HepG2 (cell line): ENCODE results near the gene SLC36A3. TPM values are rescaled to one million over a fixed set of nuclear protein-coding genes. Genes with fewer than 3 reads are reported as not detected.
A peak's percentile ranks its signal among the peaks of the same experiment; 100 is the strongest.

ENCODE experiments used
- GTF2F1 ChIP-seq: fragments of 150-350 bp; IDR thresholded peaks from 2 replicates; pipeline ENCODE4 v1.6.1; 2014; ENCODE audit warnings: low read length
- HOXA3 ChIP-seq: sonication (generic); formaldehyde crosslinking; IDR thresholded peaks from 2 replicates; pipeline ENCODE4 v1.5.0; 2020; ENCODE audit warnings: missing genetic modification reagents
- HOXA7 ChIP-seq: sonication (generic); formaldehyde crosslinking; IDR thresholded peaks from 2 replicates; pipeline ENCODE4 v1.8.1; 2022; ENCODE audit warnings: mild to moderate bottlenecking, missing genetic modification reagents, moderate library complexity
- HOXA9 ChIP-seq: sonication (generic); formaldehyde crosslinking; IDR thresholded peaks from 2 replicates; pipeline ENCODE4 v1.8.1; 2022; ENCODE audit warnings: missing genetic modification reagents, mild to moderate bottlenecking, moderate library complexity, borderline replicate concordance
- NFIC ChIP-seq: IDR thresholded peaks from 2 replicates; pipeline ENCODE4 v1.6.1; 2012; ENCODE audit warnings: mild to moderate bottlenecking, low read length, inconsistent platforms
- NR2C2 ChIP-seq: sonication (generic); formaldehyde crosslinking; IDR thresholded peaks from 2 replicates; pipeline ENCODE4 v1.4.0; 2020; ENCODE audit warnings: missing genetic modification reagents, mild to moderate bottlenecking, moderate library complexity, borderline replicate concordance
- PAF1 ChIP-seq: IDR thresholded peaks from 2 replicates; pipeline ENCODE4 v1.6.1; 2016; ENCODE audit warnings: missing genetic modification reagents, missing compliant biosample characterization
- POGZ ChIP-seq: sonication (generic); formaldehyde crosslinking; IDR thresholded peaks from 2 replicates; pipeline ENCODE4 v1.4.0; 2020; ENCODE audit warnings: mild to moderate bottlenecking, missing genetic modification reagents
- RFX1 ChIP-seq: fragments of 450-650 bp; IDR thresholded peaks from 2 replicates; pipeline ENCODE4 v1.6.1; 2017
- STAT5B ChIP-seq: sonication (generic); formaldehyde crosslinking; IDR thresholded peaks from 2 replicates; pipeline ENCODE4 v1.4.0; 2020; ENCODE audit warnings: missing genetic modification reagents
- TBP ChIP-seq: sonication (generic); formaldehyde crosslinking; IDR thresholded peaks from 2 replicates; pipeline ENCODE4 v1.5.0; 2020; ENCODE audit warnings: missing genetic modification reagents
- THYN1 ChIP-seq: sonication (generic); formaldehyde crosslinking; IDR thresholded peaks from 2 replicates; pipeline ENCODE4 v1.8.1; 2023; ENCODE audit warnings: low read depth, mild to moderate bottlenecking, moderate library complexity, missing genetic modification reagents, borderline replicate concordance
- TMF1 ChIP-seq: sonication (generic); formaldehyde crosslinking; IDR thresholded peaks from 2 replicates; pipeline ENCODE4 v1.8.1; 2022; ENCODE audit warnings: low read depth, missing genetic modification reagents
- ZBTB20 ChIP-seq: sonication (generic); formaldehyde crosslinking; IDR thresholded peaks from 2 replicates; pipeline ENCODE4 v1.8.1; 2023; ENCODE audit warnings: missing genetic modification reagents, low read depth, mild to moderate bottlenecking, borderline replicate concordance
- ZFP1 ChIP-seq: IDR thresholded peaks from 2 replicates; pipeline ENCODE4 v1.6.1; 2016
- ZNF10 ChIP-seq: sonication (generic); formaldehyde crosslinking; IDR thresholded peaks from 2 replicates; pipeline ENCODE4 v1.4.0; 2020; ENCODE audit warnings: mild to moderate bottlenecking, low read depth, missing genetic modification reagents, borderline replicate concordance
- ZNF232 ChIP-seq: sonication (generic); formaldehyde crosslinking; IDR thresholded peaks from 2 replicates; pipeline ENCODE4 v1.4.0; 2020; ENCODE audit warnings: missing genetic modification reagents, borderline replicate concordance
- ZNF264 ChIP-seq: sonication (generic); formaldehyde crosslinking; IDR thresholded peaks from 2 replicates; pipeline ENCODE4 v1.4.0; 2020; ENCODE audit warnings: missing genetic modification reagents
- ZNF333 ChIP-seq: sonication (generic); formaldehyde crosslinking; IDR thresholded peaks from 2 replicates; pipeline ENCODE4 v1.4.0; 2020; ENCODE audit warnings: mild to moderate bottlenecking, missing genetic modification reagents, borderline replicate concordance
- ZNF556 ChIP-seq: sonication (generic); formaldehyde crosslinking; IDR thresholded peaks from 2 replicates; pipeline ENCODE4 v1.4.0; 2020; ENCODE audit warnings: mild to moderate bottlenecking, missing genetic modification reagents, borderline replicate concordance
- ZNF577 ChIP-seq: sonication (generic); formaldehyde crosslinking; IDR thresholded peaks from 2 replicates; pipeline ENCODE4 v1.4.0; 2020; ENCODE audit warnings: mild to moderate bottlenecking, low read depth, missing genetic modification reagents, borderline replicate concordance
- polyA plus RNA-seq, 8 experiments: library from polyadenylated mRNA; depleted of rRNA in 3 of 8; stranded (reverse) in 7 of 8; unstranded in 1 of 8; fragments of >200 nt; fragmentation: Illumina TruSeq in 4 of 8; extraction: Trizol in 4 of 8; gene quantifications; 2 replicates each; pipeline versions ENCODE4 v1.2.1 to v1.2.3, GENCODE V29; 2011 to 2016; ENCODE audit warnings: low read depth in 4 of 8, missing spikeins in 1 of 8, mixed read lengths in 1 of 8; ENCODE audit not compliant: insufficient read depth in 1 of 8
- total RNA-seq, 5 experiments: library from RNA; depleted of rRNA; stranded (reverse); fragments of >200 nt; fragmentation: Illumina TruSeq; extraction: Trizol; gene quantifications; 2 replicates each; pipeline ENCODE4 v1.2.3, GENCODE V29; 2016; ENCODE audit warnings: low read depth in 1 of 5
- TF ChIP-seq, protein P1 (sequence below): sonication (generic); formaldehyde crosslinking; IDR thresholded peaks from 2 replicates; pipeline ENCODE4 v1.4.0; 2020; ENCODE audit warnings: missing genetic modification reagents
- TF ChIP-seq, protein P2 (sequence below): IDR thresholded peaks from 2 replicates; pipeline ENCODE4 v1.6.1; 2012; ENCODE audit warnings: inconsistent platforms
- TF ChIP-seq, protein P3 (sequence below): sonication (generic); formaldehyde crosslinking; IDR thresholded peaks from 2 replicates; pipeline ENCODE4 v1.4.0; 2020; ENCODE audit warnings: missing genetic modification reagents, mild to moderate bottlenecking, borderline replicate concordance
- TF ChIP-seq, protein P4 (sequence below): sonication (generic); formaldehyde crosslinking; IDR thresholded peaks from 2 replicates; pipeline ENCODE4 v1.5.0; 2020; ENCODE audit warnings: missing genetic modification reagents, mild to moderate bottlenecking, borderline replicate concordance

SLC36A3 gene
- total and polyA plus RNA-seq, 2 of the 13 experiments (the other 11 are each of a cell fraction or from before 2014, with no cell fraction given): not detected

DNA sequence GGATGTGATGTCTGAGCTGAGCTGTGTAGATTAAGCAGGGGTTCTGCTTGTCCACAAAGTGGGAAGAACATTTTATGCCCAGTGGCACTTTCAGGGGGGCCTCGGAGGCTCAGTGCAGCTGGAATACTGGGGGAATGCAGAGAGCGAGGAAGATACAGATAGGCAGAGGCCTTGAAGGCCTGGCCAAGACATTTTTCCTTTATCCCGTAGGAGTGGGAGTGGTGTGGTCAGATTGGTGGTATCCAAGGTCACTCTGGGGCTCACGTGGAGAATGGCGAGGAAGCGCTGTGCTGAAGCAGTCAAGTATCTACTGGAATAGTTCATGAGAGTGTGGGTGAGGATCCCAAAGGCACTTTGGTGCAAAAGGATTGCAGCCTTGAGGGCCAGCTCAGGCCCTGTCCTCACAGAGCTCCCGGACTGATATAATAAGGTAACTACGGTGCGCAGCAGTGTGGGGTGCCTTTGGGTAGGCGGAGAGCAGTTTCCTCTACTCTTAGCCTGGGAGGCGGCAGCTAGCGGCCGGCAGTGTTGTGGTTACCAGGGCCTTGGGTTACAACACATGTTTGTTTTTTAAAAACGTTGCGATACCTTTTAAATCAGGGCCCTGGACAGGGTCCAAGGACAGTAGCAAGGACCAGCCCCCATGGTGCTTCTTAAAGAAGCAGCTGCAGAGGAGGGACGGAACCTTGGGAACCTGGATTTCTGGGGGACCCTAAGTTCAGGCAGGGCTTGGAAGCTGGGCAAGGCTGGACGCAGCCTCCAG is 68.9 kb downstream of the SLC36A3 start (continued):
- no peak for TF ChIP-seq ZNF556
- TF ChIP-seq, protein P1, sequence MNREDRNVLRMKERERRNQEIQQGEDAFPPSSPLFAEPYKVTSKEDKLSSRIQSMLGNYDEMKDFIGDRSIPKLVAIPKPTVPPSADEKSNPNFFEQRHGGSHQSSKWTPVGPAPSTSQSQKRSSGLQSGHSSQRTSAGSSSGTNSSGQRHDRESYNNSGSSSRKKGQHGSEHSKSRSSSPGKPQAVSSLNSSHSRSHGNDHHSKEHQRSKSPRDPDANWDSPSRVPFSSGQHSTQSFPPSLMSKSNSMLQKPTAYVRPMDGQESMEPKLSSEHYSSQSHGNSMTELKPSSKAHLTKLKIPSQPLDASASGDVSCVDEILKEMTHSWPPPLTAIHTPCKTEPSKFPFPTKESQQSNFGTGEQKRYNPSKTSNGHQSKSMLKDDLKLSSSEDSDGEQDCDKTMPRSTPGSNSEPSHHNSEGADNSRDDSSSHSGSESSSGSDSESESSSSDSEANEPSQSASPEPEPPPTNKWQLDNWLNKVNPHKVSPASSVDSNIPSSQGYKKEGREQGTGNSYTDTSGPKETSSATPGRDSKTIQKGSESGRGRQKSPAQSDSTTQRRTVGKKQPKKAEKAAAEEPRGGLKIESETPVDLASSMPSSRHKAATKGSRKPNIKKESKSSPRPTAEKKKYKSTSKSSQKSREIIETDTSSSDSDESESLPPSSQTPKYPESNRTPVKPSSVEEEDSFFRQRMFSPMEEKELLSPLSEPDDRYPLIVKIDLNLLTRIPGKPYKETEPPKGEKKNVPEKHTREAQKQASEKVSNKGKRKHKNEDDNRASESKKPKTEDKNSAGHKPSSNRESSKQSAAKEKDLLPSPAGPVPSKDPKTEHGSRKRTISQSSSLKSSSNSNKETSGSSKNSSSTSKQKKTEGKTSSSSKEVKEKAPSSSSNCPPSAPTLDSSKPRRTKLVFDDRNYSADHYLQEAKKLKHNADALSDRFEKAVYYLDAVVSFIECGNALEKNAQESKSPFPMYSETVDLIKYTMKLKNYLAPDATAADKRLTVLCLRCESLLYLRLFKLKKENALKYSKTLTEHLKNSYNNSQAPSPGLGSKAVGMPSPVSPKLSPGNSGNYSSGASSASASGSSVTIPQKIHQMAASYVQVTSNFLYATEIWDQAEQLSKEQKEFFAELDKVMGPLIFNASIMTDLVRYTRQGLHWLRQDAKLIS (CRISPR knock-in tag): no peak
- 0 out of 2 replicates have a peak, but pooled peaks have one; percentile 35 for TF ChIP-seq ZNF232 (CRISPR knock-in tag)
- no peak for TF ChIP-seq TBP (CRISPR knock-in tag)
- TF ChIP-seq ZBTB20 (CRISPR knock-in tag): no peak
- TF ChIP-seq, protein P2, sequence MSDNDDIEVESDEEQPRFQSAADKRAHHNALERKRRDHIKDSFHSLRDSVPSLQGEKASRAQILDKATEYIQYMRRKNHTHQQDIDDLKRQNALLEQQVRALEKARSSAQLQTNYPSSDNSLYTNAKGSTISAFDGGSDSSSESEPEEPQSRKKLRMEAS: 0 out of 2 replicates have a peak, but pooled peaks have one; percentile 33
- TF ChIP-seq HOXA3: peak; percentile 63
- no peak for TF ChIP-seq THYN1 (CRISPR knock-in tag)
- no peak for TF ChIP-seq GTF2F1
- no peak for TF ChIP-seq ZNF577 (CRISPR knock-in tag)
- TF ChIP-seq STAT5B (CRISPR knock-in tag): no peak
- TF ChIP-seq, protein P3, sequence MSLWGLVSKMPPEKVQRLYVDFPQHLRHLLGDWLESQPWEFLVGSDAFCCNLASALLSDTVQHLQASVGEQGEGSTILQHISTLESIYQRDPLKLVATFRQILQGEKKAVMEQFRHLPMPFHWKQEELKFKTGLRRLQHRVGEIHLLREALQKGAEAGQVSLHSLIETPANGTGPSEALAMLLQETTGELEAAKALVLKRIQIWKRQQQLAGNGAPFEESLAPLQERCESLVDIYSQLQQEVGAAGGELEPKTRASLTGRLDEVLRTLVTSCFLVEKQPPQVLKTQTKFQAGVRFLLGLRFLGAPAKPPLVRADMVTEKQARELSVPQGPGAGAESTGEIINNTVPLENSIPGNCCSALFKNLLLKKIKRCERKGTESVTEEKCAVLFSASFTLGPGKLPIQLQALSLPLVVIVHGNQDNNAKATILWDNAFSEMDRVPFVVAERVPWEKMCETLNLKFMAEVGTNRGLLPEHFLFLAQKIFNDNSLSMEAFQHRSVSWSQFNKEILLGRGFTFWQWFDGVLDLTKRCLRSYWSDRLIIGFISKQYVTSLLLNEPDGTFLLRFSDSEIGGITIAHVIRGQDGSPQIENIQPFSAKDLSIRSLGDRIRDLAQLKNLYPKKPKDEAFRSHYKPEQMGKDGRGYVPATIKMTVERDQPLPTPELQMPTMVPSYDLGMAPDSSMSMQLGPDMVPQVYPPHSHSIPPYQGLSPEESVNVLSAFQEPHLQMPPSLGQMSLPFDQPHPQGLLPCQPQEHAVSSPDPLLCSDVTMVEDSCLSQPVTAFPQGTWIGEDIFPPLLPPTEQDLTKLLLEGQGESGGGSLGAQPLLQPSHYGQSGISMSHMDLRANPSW (CRISPR knock-in tag): no peak
- TF ChIP-seq TMF1 (CRISPR knock-in tag): no peak
- TF ChIP-seq ZNF10: no peak
- TF ChIP-seq NFIC: no peak; the same call in 1 of the 2 replicates
- TF ChIP-seq NR2C2 (CRISPR knock-in tag): peak; percentile 48; the same call in 1 of the 2 replicates
- TF ChIP-seq, protein P4, sequence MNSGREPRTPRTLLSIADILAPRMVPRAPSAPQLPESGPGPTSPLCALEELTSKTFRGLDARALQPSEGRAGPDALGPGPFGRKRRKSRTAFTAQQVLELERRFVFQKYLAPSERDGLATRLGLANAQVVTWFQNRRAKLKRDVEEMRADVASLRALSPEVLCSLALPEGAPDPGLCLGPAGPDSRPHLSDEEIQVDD (CRISPR knock-in tag): no peak
- no peak for TF ChIP-seq POGZ (CRISPR knock-in tag)
- no peak for TF ChIP-seq ZFP1 (CRISPR knock-in tag)
- TF ChIP-seq PAF1: no peak
- no peak for TF ChIP-seq HOXA9 (CRISPR knock-in tag)
- peak; percentile 71 for TF ChIP-seq ZNF264
- TF ChIP-seq ZNF333: no peak
- TF ChIP-seq HOXA7 (CRISPR knock-in tag): no peak
- peak; percentile 49 for TF ChIP-seq RFX1
